ENCODE data around the gene HESX1. TPM values are rescaled to one million over a fixed set of nuclear protein-coding genes. Genes with fewer than 3 reads are reported as not detected.

The HESX1 gene
- total and polyA plus RNA-seq, 4 donors: 0.76 to 2.9 (median 1.4) TPM

DNA sequence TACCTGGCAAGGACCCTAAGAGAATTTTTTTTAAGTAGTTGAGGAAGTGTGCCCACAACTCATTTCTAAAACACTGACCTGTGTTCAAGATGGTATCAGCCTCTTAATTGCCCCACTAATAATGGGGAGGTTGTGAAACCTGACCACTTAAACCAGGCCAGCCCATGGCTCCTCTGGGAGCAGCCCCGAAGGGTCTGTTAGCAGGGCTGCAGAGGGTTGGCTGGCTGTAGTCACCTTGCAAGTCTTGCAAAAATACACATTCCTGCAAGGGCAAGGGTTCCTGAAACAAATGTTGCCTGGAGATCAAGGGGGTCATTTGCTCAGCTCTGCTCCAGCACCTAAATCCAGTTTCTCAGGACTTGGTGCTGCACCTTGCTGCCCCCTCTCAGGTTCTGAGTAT lies 37.9 kb downstream of the HESX1 start:
- Histone ChIP-seq H3K27me3 (ENCODE audit: control insufficient read depth in 3 of 3, insufficient read depth in 3 of 3, low read length in 2 of 3) (peaks cover 0 to 3% (median 2%) of the 10 kb centered on the region in 3 donors), H3K27ac (ENCODE audit: low read depth in 1 of 2, low read length in 1 of 2) (no peak overlapping the region), H3K4me3 (no peak overlapping the region), H3K9ac (ENCODE audit: insufficient read depth in 1 of 2, low read length in 2 of 2) (no peak overlapping the region), H3K36me3 (ENCODE audit: control insufficient read depth in 4 of 4, insufficient read depth in 4 of 4, low read length in 4 of 4) (no peaks in the 10 kb centered on the region), H3K4me1 (ENCODE audit: control insufficient read depth in 5 of 5, insufficient read depth in 5 of 5, low read length in 5 of 5) (peaks cover 3 to 52% (median 22%) of the 10 kb centered on the region in 5 donors), H3K9me3 (ENCODE audit: control insufficient read depth in 4 of 4, insufficient read depth in 3 of 4, low read length in 3 of 4) (no peaks in the 10 kb centered on the region)
- 58 to 63% methylated on average over 1 of the region's 1 CpG for WGBS, 2 donors
- DNase-seq (no peak), ATAC-seq (ENCODE audit: insufficient read depth, low FRiP score) (no peak)
- TF ChIP-seq CTCF (IDR thresholded peaks at IDR 0.05; ENCODE audit: control extremely low read depth, extremely low read depth): no peak

DNA sequence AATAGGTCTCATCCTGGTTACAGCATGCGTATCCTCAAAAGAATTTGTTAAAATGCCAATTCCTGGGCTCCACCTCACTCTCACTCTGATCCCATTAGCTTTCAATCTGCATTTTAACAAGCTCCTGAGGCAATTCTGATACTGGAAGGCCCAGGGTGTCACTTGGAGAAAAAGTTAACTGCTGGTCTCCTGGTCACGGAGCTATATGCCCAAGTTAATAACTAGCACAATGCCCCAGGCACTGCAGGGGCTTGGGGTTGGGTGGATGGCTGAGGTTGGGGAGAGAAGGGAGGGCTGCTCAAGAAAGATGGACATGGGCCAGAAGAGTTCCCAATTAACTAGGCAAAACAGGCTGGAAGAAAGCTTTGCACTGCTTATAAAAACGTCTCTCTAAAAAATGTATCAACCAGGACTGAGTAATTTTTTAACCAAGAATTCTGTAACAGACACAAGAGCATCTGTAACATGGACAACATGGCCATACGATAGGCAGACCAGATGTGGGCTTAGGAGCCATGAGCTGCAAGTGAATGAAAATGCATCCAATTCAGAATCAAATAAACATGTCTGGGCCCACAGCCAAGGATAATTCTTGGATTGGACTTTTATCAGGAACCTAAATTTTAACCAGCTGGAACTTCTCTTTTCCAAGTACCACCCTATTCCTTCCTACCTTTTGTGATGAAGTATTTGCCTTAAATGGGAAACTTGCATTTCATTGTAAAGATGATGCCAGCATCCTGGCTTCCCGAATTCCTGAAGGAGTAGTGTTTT lies 38.8 kb downstream of the HESX1 start:
- WGBS, 2 donors: 47 to 48% methylated on average over 5 of the region's 5 CpGs
- peak overlapping the region in 1 of 2 donors; percentile 62 for H3K27ac ChIP-seq (ENCODE audit: low read depth in 1 of 2, low read length in 1 of 2)
- ATAC-seq (ENCODE audit: insufficient read depth, low FRiP score): no peak
- no peak overlapping the region for H3K4me3 ChIP-seq
- no peak for TF ChIP-seq CTCF (IDR thresholded peaks at IDR 0.05; ENCODE audit: control extremely low read depth, extremely low read depth)
- peak; percentile 51 to 83 (median 80) for DNase-seq
- no peak overlapping the region for H3K9ac ChIP-seq (ENCODE audit: insufficient read depth in 1 of 2, low read length in 2 of 2)
- no peaks in the 10 kb centered on the region for H3K9me3 ChIP-seq (ENCODE audit: control insufficient read depth in 4 of 4, insufficient read depth in 3 of 4, low read length in 3 of 4)
- H3K4me1 ChIP-seq (ENCODE audit: control insufficient read depth in 5 of 5, insufficient read depth in 5 of 5, low read length in 5 of 5): peaks cover 3 to 56% (median 22%) of the 10 kb centered on the region in 5 donors
- H3K36me3 ChIP-seq (ENCODE audit: control insufficient read depth in 4 of 4, insufficient read depth in 4 of 4, low read length in 4 of 4): no peaks in the 10 kb centered on the region
- peaks cover 0 to 3% (median 0%) of the 10 kb centered on the region in 3 donors for H3K27me3 ChIP-seq (ENCODE audit: control insufficient read depth in 3 of 3, insufficient read depth in 3 of 3, low read length in 2 of 3)

- TF ChIP-seq CTCF (IDR thresholded peaks at IDR 0.05; ENCODE audit: control extremely low read depth, extremely low read depth): no peak
- Histone ChIP-seq H3K4me1 (ENCODE audit: control insufficient read depth in 5 of 5, insufficient read depth in 5 of 5, low read length in 5 of 5) (peaks cover 3 to 56% (median 22%) of the 10 kb centered on the region in 5 donors), H3K9me3 (ENCODE audit: control insufficient read depth in 4 of 4, insufficient read depth in 3 of 4, low read length in 3 of 4) (no peaks in the 10 kb centered on the region), H3K9ac (ENCODE audit: insufficient read depth in 1 of 2, low read length in 2 of 2) (no peak overlapping the region), H3K36me3 (ENCODE audit: control insufficient read depth in 4 of 4, insufficient read depth in 4 of 4, low read length in 4 of 4) (no peaks in the 10 kb centered on the region), H3K27me3 (ENCODE audit: control insufficient read depth in 3 of 3, insufficient read depth in 3 of 3, low read length in 2 of 3) (peaks cover 0 to 3% (median 0%) of the 10 kb centered on the region in 3 donors), H3K4me3 (no peak overlapping the region), H3K27ac (ENCODE audit: low read depth in 1 of 2, low read length in 1 of 2) (peak overlapping the region in 1 of 2 donors; percentile 62)
- ATAC-seq (ENCODE audit: insufficient read depth, low FRiP score) (no peak), DNase-seq (peak in 1 of 3 donors; percentile 32)
- WGBS, 2 donors: 74 to 80% methylated on average over 8 of the region's 8 CpGs
Measured at GRCh38 chr3:57160076-57160764, 39.6 kb downstream of the HESX1 start.
